K562 (cell line): ENCODE results near the gene MKNK2. TPM values are rescaled to one million over a fixed set of nuclear protein-coding genes. Genes with fewer than 3 reads are reported as not detected.

Source experiments
- ATAC-seq: fragments of 200-7000 bp; cut with Tn5 transposase; 3 replicates; pipeline ENCODE4 v1.9.1; 2020; ENCODE audit warnings: moderate library complexity
- BruUV-seq: library from RNA; stranded (reverse); fragments of 400-500 nt; replicated peaks from 2 replicates; lab custom pipeline; 2021; lab: Mats Ljungman, UMichigan
- CTCF ChIA-PET: fragments of 300-600 bp; formaldehyde crosslinking; extraction: SDS; loops from one replicate; lab custom pipeline; 2021; ENCODE audit warnings: low intra/inter-chr PET ratio; lab: Yijun Ruan, JAX
- POLR2A ChIA-PET: fragments of 300-600, 350-650 bp; sonication (Branson Sonifier 250); formaldehyde crosslinking; extraction: SDS; loops from one replicate; lab custom pipeline; 2021; ENCODE audit warnings: antibody characterized with exemption, inconsistent platforms; lab: Yijun Ruan, JAX
- DNase-seq, 4 experiments: peaks; one replicate each; pipeline versions ENCODE4 v3.0.0 to v3.0.0-alpha.2; 2011 to 2018; ENCODE audit warnings: low spot score in 3 of 4, mixed read lengths in 3 of 4; ENCODE audit errors: extremely low read depth in 1 of 4
- FAIRE-seq: peaks from 2 replicates; lab custom pipeline; 2011; peaks lifted over from hg19 to GRCh38; lab: Jason Lieb, UNC
- H2AFZ ChIP-seq: 2 replicates; pipeline ENCODE4 v1.6.0; 2011; ENCODE audit warnings: low read depth, low read length, control low read depth, inconsistent platforms
- H3K27ac ChIP-seq: fragments of 200-600 bp; 3 replicates; pipeline ENCODE4 v1.8.0; 2011; ENCODE audit warnings: low read depth, mild to moderate bottlenecking, control low read depth, inconsistent platforms, low read length, moderate library complexity, mixed read lengths; ENCODE audit errors: extremely low read depth
- H3K27me3 ChIP-seq, 2 experiments: fragments of 300-600 bp in 1 of 2; 2 replicates in 1 of 2; 3 replicates in 1 of 2; pipeline versions ENCODE4 v1.6.0 to v1.8.0; 2011; ENCODE audit warnings: inconsistent platforms in 2 of 2, low read length in 2 of 2, mild to moderate bottlenecking in 1 of 2, mixed read lengths in 1 of 2, moderate library complexity in 1 of 2; ENCODE audit not compliant: control insufficient read depth in 2 of 2, insufficient read depth in 2 of 2
- H3K36me3 ChIP-seq: fragments of 300-600 bp; 3 replicates; pipeline ENCODE4 v1.8.0; 2011; ENCODE audit warnings: mild to moderate bottlenecking, low read length, inconsistent platforms; ENCODE audit not compliant: control insufficient read depth, insufficient read depth
- H3K4me1 ChIP-seq, 2 experiments: fragments of 200-600 bp in 1 of 2; replicated peaks in 1 of 2; 2 replicates in 1 of 2; 3 replicates in 1 of 2; pipeline versions ENCODE4 v1.5.1 to v1.8.0; 2011; ENCODE audit warnings: inconsistent platforms in 2 of 2, low read length in 2 of 2, mild to moderate bottlenecking in 1 of 2, mixed read lengths in 1 of 2, moderate library complexity in 1 of 2; ENCODE audit not compliant: control insufficient read depth in 2 of 2, insufficient read depth in 2 of 2
- H3K4me2 ChIP-seq: 2 replicates; pipeline ENCODE4 v1.6.1; 2011; ENCODE audit warnings: low read length, control low read depth, inconsistent platforms, mixed read lengths; ENCODE audit not compliant: insufficient read depth
- H3K4me3 ChIP-seq: fragments of 200-600 bp; sonication (generic), shearing (Covaris generic); 2 replicates; pipeline ENCODE4 v1.5.1; 2016; ENCODE audit warnings: control low read depth, inconsistent platforms
- H3K79me2 ChIP-seq: fragments of 200-600 bp; 3 replicates; pipeline ENCODE4 v1.8.0; 2011; ENCODE audit warnings: low read length, inconsistent platforms; ENCODE audit not compliant: control insufficient read depth, insufficient read depth
- H3K9ac ChIP-seq, 2 experiments: 2 replicates each; pipeline versions ENCODE4 v1.6.0 to v1.6.1; 2011; ENCODE audit warnings: low read depth in 2 of 2, low read length in 2 of 2, control low read depth in 1 of 2, inconsistent platforms in 1 of 2, mild to moderate bottlenecking in 1 of 2, mixed read lengths in 1 of 2; ENCODE audit not compliant: insufficient read depth in 1 of 2
- H3K9me1 ChIP-seq: one replicate; pipeline ENCODE4 v1.6.0; 2011; ENCODE audit warnings: inconsistent platforms, mild to moderate bottlenecking, low read length, moderate library complexity; ENCODE audit not compliant: control insufficient read depth, insufficient read depth
- H3K9me3 ChIP-seq: replicated peaks from 2 replicates; pipeline ENCODE4 v1.5.1; 2011; ENCODE audit warnings: low read depth, low read length, inconsistent platforms; ENCODE audit not compliant: control insufficient read depth, insufficient read depth
- H4K20me1 ChIP-seq: replicated peaks from 2 replicates; pipeline ENCODE4 v1.6.1; 2011; ENCODE audit warnings: low read length, inconsistent platforms, mixed read lengths; ENCODE audit not compliant: control insufficient read depth, insufficient read depth
- ARID4B ChIP-seq: sonication (generic); formaldehyde crosslinking; IDR thresholded peaks from 2 replicates; pipeline ENCODE4 v1.8.0; 2022; ENCODE audit warnings: mild to moderate bottlenecking, missing genetic modification reagents
- ASH1L ChIP-seq: fragments of 450-650 bp; IDR thresholded peaks from 2 replicates; pipeline ENCODE4 v1.6.1; 2018; ENCODE audit warnings: borderline replicate concordance, mild to moderate bottlenecking, low read depth; ENCODE audit not compliant: partially characterized antibody
- ELK1 ChIP-seq: sonication (generic); formaldehyde crosslinking; IDR thresholded peaks from 2 replicates; pipeline ENCODE4 v1.8.1; 2022; ENCODE audit warnings: missing genetic modification reagents
- HSF4 ChIP-seq: fragments of 250-450 bp; sonication (Bioruptor Pico); IDR thresholded peaks from 2 replicates; pipeline ENCODE4 v2.1.2; 2022; ENCODE audit warnings: mild to moderate bottlenecking, moderate library complexity, borderline replicate concordance
- KAT7 ChIP-seq: sonication (generic); formaldehyde crosslinking; IDR thresholded peaks from 2 replicates; pipeline ENCODE4 v1.8.0; 2022; ENCODE audit warnings: missing genetic modification reagents, mild to moderate bottlenecking, borderline replicate concordance
- KHSRP ChIP-seq: fragments of 450-650 bp; IDR thresholded peaks from 2 replicates; pipeline ENCODE4 v1.6.1; 2017
- LCOR ChIP-seq: sonication (generic); formaldehyde crosslinking; IDR thresholded peaks from 2 replicates; pipeline ENCODE4 v1.8.0; 2022; ENCODE audit warnings: mild to moderate bottlenecking, missing genetic modification reagents
- MEF2D ChIP-seq: conservative IDR thresholded peaks from 2 replicates; pipeline ENCODE4 v1.6.1; 2016; ENCODE audit warnings: low read depth, missing genetic modification characterization, missing compliant biosample characterization
- POLR2B ChIP-seq: fragments of 450-650 bp; IDR thresholded peaks from 2 replicates; pipeline ENCODE4 v1.6.1; 2018; ENCODE audit warnings: low read depth; ENCODE audit not compliant: partially characterized antibody
- POLR2G ChIP-seq: fragments of 200-400 bp; formaldehyde crosslinking; IDR thresholded peaks from 2 replicates; pipeline ENCODE4 v1.6.1; 2017; ENCODE audit warnings: low read depth, mild to moderate bottlenecking, antibody characterized with exemption, low read length, moderate library complexity
- POLR3A ChIP-seq: IDR thresholded peaks from 2 replicates; pipeline ENCODE4 v1.6.1; 2011; ENCODE audit warnings: borderline replicate concordance, mild to moderate bottlenecking, moderate library complexity; ENCODE audit not compliant: insufficient read length, insufficient read depth; ENCODE audit errors: extremely low read depth
- ZNF24 ChIP-seq: fragments of 450-650 bp; IDR thresholded peaks from 2 replicates; pipeline ENCODE4 v1.6.1; 2016
- WGBS: fragments of 100-300 bp; shearing (Covaris generic); methylation state at CpG from one replicate; pipeline ENCODE4 v1.1.6; 2016; ENCODE audit warnings: low coverage, mixed read lengths; ENCODE audit not compliant: insufficient coverage; ENCODE audit errors: missing lambda C conversion rate; 5-methylcytosine and 5-hydroxymethylcytosine counted together
- in situ Hi-C: fragments of 300-500 bp; cut with MboI; formaldehyde crosslinking; loops from 4 replicates; pipeline ENCODE4 v1.15.0; 2018; ENCODE audit warnings: inconsistent platforms, mixed read lengths
- intact Hi-C: fragments of 100-400 bp; cut with micrococcal nuclease; formaldehyde crosslinking; loops from 2 replicates; pipeline ENCODE4 v1.14.2; 2022
- polyA plus RNA-seq, 8 experiments: library from polyadenylated mRNA; depleted of rRNA in 4 of 8; stranded (reverse) in 5 of 8; unstranded in 3 of 8; fragments of >200 nt; fragmentation: Nextera tagmentation in 2 of 8; fragmentation: Illumina TruSeq in 1 of 8; extraction: Ambion mirVana in 2 of 8; extraction: Trizol in 1 of 8; gene quantifications; 2 replicates each; pipeline versions ENCODE4 v1.2.1 to v1.2.3, GENCODE V29; 2011 to 2014; ENCODE audit warnings: inconsistent platforms in 1 of 8, missing spikeins in 1 of 8
- total RNA-seq, 7 experiments: library from RNA; depleted of rRNA in 6 of 7; stranded (reverse); fragments of >200 nt in 6 of 7; fragmentation: Illumina TruSeq in 2 of 7; extraction: Trizol in 2 of 7; gene quantifications; 2 replicates each; pipeline versions ENCODE4 v1.2.1 to v1.2.3, GENCODE V29; 2011 to 2021; ENCODE audit warnings: low replicate concordance in 1 of 7

Gene MKNK2
- total and polyA plus RNA-seq, 9 of the 15 experiments (the other 6 are each of a cell fraction or from before 2014, with no cell fraction given), result 5.1 to 191 (median 51.9) TPM

GRCh38 chr19:1998712-1999708 lies 52.0 kb downstream of the MKNK2 start (continued):
- TF ChIP-seq KAT7 (CRISPR knock-in tag) (no peak), ASH1L (no peak)
- TF ChIP-seq, all 486 proteins: peak for 4

- FAIRE-seq (no peak), ATAC-seq (no peak)
- in situ Hi-C loops, result no loop called here
- no peak for TF ChIP-seq LCOR (CRISPR knock-in tag)
- no peak for TF ChIP-seq ELK1
- peak; percentile 44 for TF ChIP-seq POLR2B
- peak; percentile 97 for TF ChIP-seq ZNF24
- TF ChIP-seq MEF2D (tag), result no peak
- no peak for TF ChIP-seq POLR3A
- TF ChIP-seq HSF4 (CRISPR knock-in tag), result no peak
- TF ChIP-seq KHSRP, result no peak
- TF ChIP-seq POLR2G, result peak; percentile 63
- TF ChIP-seq ARID4B, result no peak
Measured at GRCh38 chr19:1997353-1998233, 53.5 kb downstream of the MKNK2 start.

More at GRCh38 chr19:1997353-1998233, 53.5 kb downstream of the MKNK2 start:
- Histone ChIP-seq H3K4me3 (no peak overlapping the region), H3K4me1 (peaks cover 0 to 28% of the 10 kb centered on the region in 2 experiments; a peak in 3 of 5 replicates), H3K9me1 (no peaks in the 10 kb centered on the region), H2AFZ (no peak overlapping the region), H3K36me3 (no peaks in the 10 kb centered on the region), H3K9me3 (no peaks in the 10 kb centered on the region), H3K27me3 (no peaks in the 10 kb centered on the region), H3K4me2 (no peak overlapping the region), H3K27ac (no peak overlapping the region), H4K20me1 (no peaks in the 10 kb centered on the region; the same call in 1 of the 2 replicates), H3K79me2 (no peaks in the 10 kb centered on the region), H3K9ac (no peak overlapping the region)
- BruUV-seq, result no TSS peak
- ChIA-PET POLR2A (interaction anchor here (0.6 to 0.7 kb wide), 4 partner anchors 9 to 241 kb away, joined by 3 to 4 read pairs (median 3); no protein-coding TSS in a partner anchor), CTCF (no interaction called here)
- no peak for DNase-seq
- intact Hi-C loops, result no loop called here
- 59% methylated on average over 30 of the region's 31 CpGs for WGBS
